HG03159 (cell line): ENCODE measurements around the gene CTNNBL1.
"Not testable (repeated sequence)": the region's sequence is repeated elsewhere in the genome, so short reads cannot be mapped to it uniquely, and the experiment has no call there.

ENCODE experiments used
- ATAC-seq: cut with Tn5 transposase; IDR thresholded peaks from one replicate; pipeline ENCODE4 v1.9.1; 2021; ENCODE audit warnings: mild to moderate bottlenecking, moderate library complexity; ENCODE audit not compliant: unreplicated experiment

CTNNBL1 gene

DNA sequence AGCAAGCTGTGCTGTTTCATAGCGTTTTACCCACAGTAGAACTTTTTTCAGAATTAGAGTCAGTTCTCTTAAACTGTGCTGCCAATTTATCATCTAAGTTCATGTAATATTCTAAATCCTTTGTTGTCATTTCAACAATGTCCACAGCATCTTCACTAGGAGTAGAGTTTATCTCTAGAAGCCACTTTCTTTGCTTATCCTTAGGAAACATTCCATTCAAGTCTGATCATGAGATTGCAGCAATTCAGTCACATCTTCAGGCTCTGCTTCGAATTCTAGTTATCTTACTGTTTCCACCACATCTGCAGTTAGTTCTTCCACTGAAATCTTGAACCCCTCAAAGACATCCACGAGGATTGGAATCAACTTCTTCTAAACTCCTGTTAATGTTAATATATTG, 12.5 kb downstream of the CTNNBL1 start:
- no peak for ATAC-seq

- ATAC-seq: no peak
Measured at GRCh38 chr20:37711001-37711400, 17.2 kb downstream of the CTNNBL1 start.

DNA sequence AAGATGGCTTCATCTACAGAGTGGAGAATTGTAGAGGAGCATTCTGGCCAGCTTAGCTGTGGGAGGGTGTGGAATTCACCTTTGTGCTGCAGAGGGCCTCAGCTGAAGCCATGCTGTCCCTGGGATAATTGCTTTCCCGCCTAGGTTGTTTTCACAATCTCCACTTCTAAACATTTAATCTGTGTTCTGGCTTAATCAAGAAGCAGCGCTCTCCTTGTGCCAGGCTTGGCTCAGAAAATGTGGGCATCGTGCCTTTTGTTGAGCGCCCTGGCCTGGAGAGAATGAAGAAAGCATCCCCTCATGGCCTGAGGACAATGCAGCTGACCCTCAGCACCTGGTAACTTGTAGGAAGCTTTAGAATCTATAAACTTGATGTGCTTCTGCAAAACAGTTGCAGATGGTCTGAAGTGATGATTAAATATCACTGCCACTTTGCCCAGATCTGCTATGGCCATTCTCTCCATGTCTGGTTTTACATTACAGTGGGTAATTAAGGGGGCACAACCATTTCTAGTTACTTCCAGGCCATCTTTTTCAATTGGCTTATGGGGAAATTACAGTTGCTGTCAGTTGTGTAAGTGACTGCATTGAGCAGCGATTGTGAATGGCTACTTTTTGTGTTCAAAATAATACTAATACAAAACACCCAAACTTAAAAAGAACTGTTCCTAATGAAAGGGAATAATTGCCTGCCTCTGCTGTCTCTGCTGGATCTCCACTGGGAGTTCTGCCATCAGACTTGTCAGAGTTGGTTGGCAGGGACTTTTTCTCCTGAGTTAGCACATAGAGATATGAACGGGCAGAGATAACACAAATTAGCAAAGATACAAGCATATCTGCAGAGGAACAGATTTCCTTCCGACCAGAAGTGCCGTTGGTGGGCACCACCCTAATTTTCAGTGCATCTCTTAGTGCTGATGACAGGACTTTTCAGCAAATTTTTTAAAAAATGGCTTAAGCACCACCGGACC, 18.4 kb downstream of the CTNNBL1 start:
- ATAC-seq: no peak

- ATAC-seq: no peak
Measured at GRCh38 chr20:37713396-37713795, 19.6 kb downstream of the CTNNBL1 start.

- ATAC-seq: no peak
Measured at GRCh38 chr20:37714978-37715672, 21.3 kb downstream of the CTNNBL1 start.

GRCh38 chr20:37721751-37722150, 27.9 kb downstream of the CTNNBL1 start:
- no peak for ATAC-seq

GRCh38 chr20:37722312-37722711, 28.5 kb downstream of the CTNNBL1 start:
- not testable (repeated sequence) for ATAC-seq

DNA sequence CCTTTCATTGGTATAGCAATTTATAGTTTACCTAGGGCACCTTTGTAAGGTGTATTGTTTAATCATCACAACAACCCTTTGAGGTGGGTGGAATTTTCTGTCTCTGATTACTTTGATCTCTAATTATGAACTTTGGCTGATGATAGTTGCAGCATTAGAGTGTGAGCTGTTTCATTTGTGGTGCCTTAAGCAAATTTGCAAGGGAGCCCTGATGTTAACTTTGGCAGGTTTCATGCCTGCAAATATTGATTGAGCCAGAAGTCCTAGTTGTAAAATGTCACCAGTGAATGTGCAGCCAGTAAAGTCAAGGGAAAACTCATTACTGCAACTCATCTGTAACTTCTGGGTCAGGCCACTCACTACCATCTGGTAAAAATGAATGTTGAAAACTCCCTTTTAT, 29.8 kb downstream of the CTNNBL1 start:
- no peak for ATAC-seq

DNA sequence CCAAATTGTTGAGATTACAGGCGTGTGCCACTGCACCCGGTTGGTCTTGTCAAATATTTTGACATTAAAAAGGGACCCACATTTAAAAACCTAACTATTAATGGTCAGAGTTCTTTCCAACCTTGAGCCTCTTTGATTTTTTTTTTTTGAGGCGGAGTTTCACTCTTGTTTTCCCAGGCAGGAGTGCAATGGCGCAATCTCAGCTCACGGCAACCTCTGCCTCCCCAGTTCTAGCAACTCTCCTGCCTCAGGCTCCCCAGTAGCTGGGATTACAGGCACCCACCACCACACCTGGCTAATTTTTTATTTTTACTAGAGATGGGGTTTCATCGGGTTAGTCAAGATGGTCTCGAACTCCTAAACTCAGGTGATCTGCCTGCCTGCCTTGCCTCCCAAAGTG, 31.3 kb downstream of the CTNNBL1 start:
- ATAC-seq: no peak

- no peak for ATAC-seq
Measured at GRCh38 chr20:37725855-37726254, 32.0 kb downstream of the CTNNBL1 start.

DNA sequence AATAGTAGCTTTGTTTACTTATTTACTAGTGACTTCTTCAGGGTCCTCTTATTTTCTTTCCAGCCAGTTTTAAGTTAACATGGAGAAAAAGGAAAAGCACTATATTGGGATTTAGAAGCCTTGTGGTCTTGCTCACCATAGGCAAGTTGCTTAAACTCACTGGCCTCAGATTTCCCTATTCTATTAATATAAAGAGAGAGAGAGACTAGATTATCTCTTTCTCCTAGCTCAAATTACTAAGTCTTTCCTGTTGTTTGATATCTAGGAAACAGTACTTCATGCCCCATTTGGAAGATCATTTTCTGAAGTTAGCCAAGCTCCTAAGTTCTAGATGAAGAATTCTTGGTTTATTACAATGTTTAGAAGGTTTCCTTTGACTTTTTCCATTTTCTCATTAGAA, 32.5 kb downstream of the CTNNBL1 start:
- no peak for ATAC-seq

- ATAC-seq: no peak
Measured at GRCh38 chr20:37726971-37727956, 33.4 kb downstream of the CTNNBL1 start.

GRCh38 chr20:37727957-37728634, 34.3 kb downstream of the CTNNBL1 start:
- ATAC-seq: no peak

DNA sequence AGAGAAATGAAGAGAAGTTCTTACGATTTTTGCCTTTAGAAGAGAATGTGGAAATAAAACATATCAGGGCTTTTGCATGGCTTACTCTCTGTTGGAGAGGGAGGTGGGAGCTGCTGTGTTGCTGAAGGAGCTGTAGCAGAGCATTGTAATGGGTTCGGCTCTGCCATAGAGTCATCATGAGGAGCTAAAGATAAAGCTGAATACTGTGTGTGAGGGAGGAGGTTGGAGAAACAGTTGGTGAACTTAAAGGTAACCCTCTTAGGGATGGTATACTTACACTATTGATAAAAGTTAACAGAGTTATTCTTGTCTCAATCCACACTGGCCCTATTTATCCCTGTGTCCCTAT, 34.8 kb downstream of the CTNNBL1 start:
- no peak for ATAC-seq

GRCh38 chr20:37729452-37729851, 35.6 kb downstream of the CTNNBL1 start:
- no peak for ATAC-seq

DNA sequence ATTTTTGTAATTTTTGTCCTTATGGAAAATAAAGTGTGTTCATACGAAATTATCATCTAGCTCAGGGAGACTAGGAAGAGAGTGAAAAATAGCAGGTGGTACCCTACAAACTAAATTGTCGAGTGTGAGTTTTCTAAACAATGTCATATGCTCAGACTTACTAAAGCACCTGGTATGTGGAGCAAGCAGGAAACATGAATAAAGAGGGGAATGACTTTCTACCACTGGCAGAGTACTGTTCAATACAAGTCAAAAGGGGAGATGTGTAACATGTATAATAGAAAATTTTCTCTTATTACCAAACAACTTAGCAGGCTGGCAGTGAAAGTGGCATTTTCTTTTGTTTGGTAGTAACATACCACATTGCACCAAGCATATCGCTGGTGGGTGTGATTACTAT, 36.1 kb downstream of the CTNNBL1 start:
- ATAC-seq: no peak

- ATAC-seq: no peak
Measured at GRCh38 chr20:37733416-37733815, 39.6 kb downstream of the CTNNBL1 start.

GRCh38 chr20:37734228-37734985, 40.6 kb downstream of the CTNNBL1 start:
- no peak for ATAC-seq

DNA sequence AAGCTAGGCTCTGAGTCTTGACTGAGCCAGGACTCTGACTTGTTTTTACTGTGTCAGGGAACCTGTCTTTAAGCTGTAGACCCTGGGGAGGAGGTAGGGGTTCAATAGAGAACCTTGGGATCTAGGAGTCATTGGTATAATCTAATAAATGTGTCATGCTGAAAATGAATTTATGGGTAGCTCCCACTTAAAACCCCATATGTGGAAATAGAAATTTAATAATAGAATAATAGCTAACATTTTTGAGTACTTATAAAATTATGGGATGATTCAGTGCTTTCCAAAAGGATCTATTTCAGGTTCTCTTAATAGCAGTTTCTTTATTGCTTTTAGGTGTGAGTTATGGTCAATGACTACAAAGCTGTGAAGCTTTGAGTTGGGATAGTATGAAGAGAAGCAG, 41.7 kb downstream of the CTNNBL1 start:
- no peak for ATAC-seq

GRCh38 chr20:37736132-37736531, 42.3 kb downstream of the CTNNBL1 start:
- ATAC-seq: no peak
